Erythroblast (primary cell): ENCODE measurements around the gene DAB2.

Source experiments
- GATA1 ChIP-seq: IDR thresholded peaks from 2 replicates; pipeline ENCODE4 v1.6.1; 2011; ENCODE audit warnings: low read depth, mild to moderate bottlenecking, control low read depth, low read length, moderate library complexity
- POLR2A ChIP-seq: IDR thresholded peaks from 2 replicates; pipeline ENCODE4 v1.6.1; 2011; ENCODE audit warnings: mild to moderate bottlenecking, low read length

DNA sequence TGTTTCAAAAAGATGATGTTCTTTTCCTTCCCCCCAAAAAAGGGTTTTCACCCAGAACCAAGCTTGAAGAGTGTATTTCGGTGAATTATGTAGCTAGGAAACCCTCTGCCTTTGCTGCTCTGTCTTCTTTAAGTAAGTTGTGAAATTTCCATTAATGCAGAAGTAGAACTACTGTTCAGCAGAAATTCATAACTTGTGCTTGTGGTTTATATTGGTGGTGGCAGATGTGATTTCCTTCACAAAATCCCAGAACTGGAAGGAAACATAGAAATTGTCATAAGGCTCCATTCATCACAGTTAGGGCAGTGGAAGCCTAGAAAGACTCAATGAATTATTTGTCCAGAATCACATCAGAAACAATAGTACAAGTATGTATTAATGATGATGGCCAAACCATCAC is 42.1 kb upstream of the DAB2 start:
- TF ChIP-seq POLR2A (no peak), GATA1 (no peak)
